GM10847 (cell line): Measurements from ENCODE around the gene FOXS1.

ENCODE experiments used
- POLR2A ChIP-seq: IDR thresholded peaks from 2 replicates; pipeline ENCODE4 v1.6.1; 2011; ENCODE audit not compliant: insufficient read length; ENCODE audit errors: extremely low read depth

FOXS1 gene

DNA sequence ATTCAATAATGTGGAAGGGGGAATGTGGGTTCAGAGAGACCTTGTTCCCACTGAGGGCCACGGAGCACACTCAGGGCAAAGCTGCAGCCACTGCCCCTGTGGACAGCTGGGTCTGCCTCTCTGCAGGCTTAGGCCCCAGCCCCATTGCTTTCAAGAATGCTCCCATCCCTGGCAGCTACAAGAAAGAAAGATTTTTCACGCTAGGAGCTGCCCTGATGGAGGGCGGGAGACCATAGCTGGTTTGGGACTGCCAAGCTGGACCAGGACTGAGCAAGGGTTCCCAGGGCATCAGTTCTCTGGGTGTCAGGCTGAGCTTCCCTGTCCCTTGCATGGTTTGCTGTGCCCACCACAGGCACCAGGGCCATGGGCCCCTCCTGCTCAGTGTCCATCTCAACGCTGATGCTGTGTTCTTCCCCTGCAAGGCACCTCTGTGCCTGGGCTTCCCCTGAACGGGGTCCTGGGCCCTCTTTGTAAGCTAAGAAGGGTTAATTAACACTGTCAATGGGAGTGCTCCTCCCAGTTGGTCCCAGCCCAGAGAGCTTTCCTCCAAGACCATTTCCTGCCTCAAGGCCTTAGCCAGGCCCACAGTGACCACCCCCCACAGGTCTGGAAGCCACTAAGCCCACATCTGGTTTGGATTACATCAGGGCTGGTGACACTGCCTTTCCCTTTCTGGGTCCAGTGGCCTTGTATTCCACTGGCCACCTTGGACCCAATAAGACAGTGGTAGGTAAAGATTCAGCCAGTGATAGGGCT, 8.4 kb downstream of the FOXS1 start:
- TF ChIP-seq POLR2A = no peak

DNA sequence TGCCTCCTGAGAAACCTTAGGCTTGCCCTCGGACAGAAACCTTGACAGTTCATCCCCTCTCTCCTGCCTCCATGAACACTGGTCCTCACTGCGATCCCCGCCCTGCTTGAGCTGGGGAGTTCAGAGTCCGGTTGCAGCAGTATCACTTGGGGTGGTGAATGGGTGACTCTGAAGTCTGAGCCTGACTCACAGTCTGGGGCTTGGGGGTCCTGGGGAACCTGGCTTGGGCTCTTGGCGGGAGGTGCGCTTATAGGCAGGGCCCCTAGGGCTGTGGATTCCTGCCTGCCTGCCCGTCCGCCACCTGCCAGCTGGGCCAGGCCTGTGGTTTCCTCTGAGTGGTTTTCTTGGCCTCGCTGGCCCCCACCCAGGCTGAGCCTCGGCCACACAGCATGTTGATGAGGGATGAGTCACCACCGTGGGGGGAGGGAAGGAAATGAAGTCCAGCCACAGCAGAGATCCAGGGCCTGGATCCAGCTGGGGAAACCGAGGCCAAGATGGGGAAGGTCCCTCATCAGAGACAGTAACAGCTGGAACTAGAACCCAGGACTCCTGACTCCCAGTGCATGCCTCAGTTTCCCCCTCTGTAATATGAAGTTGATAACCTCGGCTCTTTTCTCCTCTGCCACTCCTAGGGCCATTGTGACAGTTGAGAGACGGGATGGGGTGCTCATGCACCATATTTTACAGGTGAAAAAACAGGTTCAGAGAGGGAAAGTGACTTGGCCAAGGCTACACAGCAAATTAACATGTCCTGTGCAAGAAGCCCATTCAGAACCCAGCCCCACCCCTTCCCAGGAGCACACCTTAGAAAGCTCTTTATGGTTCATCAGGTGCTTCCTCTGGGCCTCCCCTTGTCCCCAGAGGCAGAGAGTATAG, 9.2 kb downstream of the FOXS1 start:
- no peak for TF ChIP-seq POLR2A

DNA sequence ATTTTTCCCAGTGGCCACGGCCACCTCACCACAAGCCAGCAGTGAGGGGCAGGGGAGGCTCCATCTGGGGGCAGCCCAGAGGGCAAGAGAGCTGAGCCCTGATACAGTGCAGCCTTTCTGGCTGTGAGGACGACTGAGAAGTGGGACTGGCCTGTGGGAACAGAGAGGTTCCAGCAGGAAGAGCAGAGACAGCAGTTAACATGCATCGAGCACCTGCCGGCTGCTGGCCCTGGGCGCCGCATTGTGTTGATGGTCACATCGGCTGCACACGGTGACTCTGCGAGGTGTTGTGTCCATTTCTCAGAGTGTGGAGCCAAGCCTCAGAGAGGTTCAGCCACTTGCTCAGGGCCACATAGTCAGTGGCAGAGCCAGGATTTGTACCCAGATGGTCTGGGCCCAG, 9.8 kb downstream of the FOXS1 start:
- TF ChIP-seq POLR2A = no peak

DNA sequence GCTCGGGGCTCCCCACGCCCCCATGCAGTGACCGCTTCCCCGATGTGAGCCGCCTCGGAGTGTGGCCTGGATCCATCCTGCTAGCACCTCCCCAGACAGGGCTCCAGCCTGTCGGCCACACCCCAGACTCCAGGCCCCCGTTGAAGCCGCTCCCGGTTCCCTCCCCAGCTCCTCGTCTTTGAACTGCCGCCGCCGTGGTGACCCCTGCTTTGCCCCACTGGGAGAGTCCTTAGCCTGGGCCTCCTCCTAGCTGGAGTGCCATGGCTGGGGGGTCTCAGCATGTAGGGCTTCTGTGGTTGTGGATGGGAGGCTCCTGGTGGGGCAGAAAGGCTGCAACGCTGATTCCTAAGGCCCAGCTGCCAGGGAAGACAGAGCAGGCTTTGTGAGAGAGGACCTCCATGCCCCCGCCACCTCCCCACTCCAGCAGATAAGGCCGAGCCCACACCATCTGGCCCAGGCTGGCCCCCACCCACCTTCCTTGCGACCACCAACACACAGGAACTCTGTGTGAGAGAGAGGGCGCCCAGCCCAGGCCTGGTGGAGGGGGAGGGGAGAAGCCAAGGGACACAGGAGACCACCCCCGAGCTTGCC, 11.4 kb downstream of the FOXS1 start:
- TF ChIP-seq POLR2A = no peak

DNA sequence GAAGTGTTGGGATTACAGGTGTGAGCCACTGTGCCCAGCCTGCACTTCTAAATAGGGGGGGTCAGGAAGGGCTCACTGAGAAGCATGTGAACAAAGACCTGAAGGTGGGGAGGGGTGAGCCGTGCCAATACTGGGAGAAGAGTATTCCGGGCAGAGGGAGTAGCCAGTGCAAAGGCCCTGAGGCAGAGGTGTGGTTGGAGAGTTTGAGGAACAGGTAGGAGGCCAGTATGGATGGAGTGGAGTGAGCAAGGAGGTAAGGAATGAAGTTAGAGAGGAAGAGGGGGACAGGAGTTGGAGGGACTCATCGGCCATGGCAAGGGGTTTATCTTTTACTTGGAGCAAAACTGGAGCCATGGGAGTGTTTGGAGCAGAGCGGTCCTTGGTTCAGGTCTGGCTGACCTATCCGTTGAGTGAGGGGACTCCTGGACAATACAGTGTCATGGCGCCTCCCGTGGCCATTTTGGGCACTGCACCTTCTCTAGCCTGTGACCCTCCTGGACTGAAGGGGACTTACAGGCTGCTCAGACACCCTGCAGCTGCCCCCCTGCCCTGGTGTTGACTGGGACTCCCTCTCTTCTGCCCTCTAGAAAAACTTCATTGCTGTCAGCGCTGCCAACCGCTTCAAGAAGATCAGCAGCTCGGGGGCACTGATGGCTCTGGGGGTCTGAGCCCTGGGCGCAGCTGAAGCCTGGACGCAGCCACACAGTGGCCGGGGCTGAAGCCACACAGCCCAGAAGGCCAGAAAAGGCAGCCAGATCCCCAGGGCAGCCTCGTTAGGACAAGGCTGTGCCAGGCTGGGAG, 12.1 kb downstream of the FOXS1 start:
- TF ChIP-seq POLR2A = no peak

DNA sequence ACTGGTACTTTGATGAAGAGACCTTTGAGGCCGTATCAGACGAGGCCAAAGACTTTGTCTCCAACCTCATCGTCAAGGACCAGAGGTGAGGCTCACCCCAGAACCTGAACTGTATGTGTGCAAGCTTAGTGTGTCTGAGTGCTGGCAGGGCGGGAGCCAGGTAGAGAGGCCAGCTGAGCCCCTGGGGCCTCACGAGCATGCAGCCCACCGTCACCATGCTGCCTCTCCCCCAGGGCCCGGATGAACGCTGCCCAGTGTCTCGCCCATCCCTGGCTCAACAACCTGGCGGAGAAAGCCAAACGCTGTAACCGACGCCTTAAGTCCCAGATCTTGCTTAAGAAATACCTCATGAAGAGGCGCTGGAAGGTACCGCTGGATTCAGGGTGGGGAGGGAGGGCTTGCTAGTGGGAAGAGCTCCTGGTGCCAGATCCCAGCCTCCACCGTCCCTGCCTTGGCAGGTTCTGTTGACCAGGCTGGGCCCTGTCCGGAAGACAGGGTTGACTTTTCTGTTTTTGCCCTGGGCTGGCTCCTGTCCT, 13.6 kb downstream of the FOXS1 start:
- no peak for TF ChIP-seq POLR2A

DNA sequence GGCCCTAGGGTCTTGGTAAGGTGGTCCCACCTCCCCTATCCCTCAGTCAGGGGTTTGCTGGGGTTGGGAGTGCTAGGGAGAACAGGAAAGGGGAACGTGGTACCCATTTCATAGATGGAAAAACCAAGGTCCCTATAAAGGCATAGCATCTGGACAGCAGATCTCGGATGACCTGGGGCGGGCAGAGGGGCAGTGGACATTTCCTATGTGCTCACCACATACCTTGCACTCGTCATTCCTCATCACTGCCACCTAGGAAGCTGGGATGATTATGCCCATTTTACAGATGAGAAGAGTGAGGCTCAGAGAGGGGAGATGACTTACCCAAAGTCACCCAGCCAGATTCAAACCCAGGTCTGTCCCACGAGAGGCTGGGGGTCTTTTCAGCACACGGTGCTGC, 14.2 kb downstream of the FOXS1 start:
- no peak for TF ChIP-seq POLR2A

DNA sequence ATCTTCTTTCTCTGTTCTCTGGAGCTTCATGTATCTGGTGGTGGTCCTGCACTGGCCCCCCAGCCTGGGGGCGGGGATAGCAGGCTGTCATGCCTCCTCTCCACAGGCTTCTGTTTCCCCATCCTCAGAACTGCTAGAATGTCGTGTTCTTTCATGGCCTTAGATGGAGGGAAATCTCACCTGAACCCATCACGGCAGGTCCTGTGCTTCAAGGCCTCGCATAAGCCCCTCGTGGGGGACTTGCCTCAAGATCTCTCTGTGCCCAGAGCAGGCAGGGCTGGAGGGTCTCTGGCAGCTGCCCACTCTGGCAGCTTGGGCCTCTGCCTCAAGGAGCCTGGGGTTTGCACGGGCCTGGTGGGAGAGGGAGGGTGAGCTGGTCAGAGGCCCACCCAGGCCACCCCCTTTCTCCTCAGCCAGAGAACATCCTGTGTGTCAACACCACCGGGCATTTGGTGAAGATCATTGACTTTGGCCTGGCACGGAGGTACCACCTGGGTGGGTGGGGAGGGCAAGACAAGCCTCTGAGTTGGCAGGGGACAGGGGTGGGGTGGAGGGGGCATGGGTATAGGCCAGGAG, 14.9 kb downstream of the FOXS1 start:
- no peak for TF ChIP-seq POLR2A

DNA sequence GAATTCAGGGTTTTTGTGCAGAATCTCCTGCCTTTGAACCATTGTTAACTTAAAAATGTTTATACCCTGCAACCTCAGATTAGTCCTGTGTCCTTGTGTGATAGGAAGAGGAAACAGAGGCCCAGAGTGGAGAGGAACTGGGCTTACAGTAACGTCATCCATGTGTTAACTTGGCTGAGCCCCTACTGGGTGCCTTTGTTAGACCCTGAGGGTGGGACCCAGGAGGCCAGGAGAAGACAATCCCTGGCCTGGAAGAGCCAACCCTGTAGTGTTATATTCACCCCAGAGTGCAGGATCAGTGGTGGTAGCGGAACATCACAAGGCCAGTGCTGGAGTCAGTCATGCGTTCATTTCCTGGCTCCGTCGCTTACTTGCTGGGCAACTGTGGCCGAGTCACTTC, 15.7 kb downstream of the FOXS1 start:
- TF ChIP-seq POLR2A = no peak

DNA sequence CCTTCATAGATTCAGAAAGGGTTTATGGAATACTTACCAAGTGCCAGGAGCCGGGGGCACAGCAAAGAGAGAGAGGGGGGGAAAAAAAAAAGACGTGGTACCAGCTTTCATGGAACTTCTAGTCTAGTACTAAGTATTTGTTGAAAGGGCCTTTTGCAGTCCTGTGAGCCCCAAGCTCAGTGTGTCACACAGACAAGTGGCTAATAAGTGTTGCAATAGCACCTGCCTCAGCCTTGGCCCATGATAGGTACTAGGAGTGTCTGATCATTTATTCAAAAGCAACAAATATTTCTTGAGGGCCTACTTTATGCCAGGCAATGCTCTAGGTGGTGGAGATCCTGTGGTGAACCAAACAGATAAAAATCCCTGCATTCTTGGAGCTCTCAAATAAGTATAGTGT, 18.3 kb downstream of the FOXS1 start:
- no peak for TF ChIP-seq POLR2A

DNA sequence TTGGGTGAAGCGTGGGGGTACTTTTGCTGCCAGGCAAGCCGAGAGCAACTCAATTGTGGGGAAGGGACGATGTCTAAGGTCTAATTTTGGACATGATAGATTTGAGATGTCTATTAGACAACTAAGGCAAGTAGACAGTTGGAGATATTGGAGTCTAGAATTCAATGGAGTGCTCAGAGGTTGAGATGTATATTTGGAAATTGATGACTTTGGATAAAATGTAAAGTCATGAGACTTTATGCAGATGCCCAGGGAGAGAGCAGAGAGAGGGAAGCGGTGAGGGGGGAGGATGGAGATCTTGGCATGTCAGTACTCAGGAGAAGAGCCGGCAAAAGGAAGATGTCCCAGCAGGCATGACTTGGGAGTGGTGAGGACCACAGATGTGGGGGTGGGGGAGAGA, 19.3 kb downstream of the FOXS1 start:
- TF ChIP-seq POLR2A = no peak

DNA sequence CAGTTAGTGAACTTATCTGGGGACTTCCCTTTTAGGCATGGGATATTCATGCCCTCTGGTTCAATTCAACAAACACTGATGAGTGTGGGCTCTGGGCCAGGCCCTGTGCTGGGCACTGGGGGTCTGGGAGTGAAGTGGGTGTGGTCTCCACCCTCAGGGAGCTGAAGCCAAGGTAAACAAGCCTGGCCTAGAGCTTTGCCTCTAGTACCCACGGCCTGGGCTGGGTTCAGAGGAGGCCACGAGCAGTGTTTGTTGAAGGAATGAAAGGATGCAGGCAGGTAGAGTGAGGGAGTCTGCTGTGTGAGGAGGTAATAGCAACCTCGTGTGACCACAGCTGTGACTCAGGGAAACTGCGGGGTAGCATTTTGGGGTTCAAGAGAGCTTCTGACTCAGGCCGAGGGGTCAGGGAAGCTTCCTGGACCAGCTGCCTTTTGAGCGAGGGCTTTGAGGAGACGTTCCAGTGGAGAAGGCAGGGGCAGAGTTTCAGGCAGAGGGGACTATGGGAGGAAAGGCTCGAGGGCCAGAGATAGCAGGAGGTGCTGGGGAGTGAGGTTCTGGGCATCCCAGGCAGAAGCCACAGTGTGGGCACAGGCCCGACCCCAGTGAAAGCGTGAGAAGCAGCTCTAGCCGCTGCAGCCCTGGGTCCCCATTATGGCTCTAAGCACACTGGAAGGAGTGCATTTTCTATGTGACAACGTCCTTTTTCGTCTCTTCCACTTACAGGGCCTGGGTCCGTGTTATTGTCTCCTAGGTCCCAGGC, 20.7 kb downstream of the FOXS1 start:
- no peak for TF ChIP-seq POLR2A

DNA sequence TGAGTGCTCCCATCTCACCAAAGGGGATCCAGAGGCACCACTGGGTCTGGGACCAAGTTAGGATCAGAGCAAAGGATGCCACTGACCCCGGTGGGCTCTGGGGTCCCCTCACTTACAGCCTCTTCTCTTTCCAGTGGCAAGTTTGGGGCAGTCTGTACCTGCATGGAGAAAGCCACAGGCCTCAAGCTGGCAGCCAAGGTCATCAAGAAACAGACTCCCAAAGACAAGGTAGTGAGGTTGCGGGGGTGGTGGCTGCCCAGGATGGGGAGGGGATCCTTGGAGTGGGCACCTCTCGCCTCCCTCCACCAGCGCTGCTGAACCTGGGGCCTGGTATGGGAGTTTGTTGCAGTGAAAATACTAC, 21.3 kb downstream of the FOXS1 start:
- no peak for TF ChIP-seq POLR2A
